ENCODE data around the gene FAM72B. TPM values are rescaled to one million over a fixed set of nuclear protein-coding genes. Genes with fewer than 3 reads are reported as not detected.
"Not testable (repeated sequence)": the region's sequence is repeated elsewhere in the genome, so short reads cannot be mapped to it uniquely, and the experiment has no call there.

Gene FAM72B
- total RNA-seq, 3 donors from 2014 or later, result 0.73 to 1.9 TPM; not detected in 1

- DNase-seq (ENCODE audit: low spot score in 2 of 2); H3K4me3 ChIP-seq; H3K27ac ChIP-seq; H3K27me3 ChIP-seq; H3K9me3 ChIP-seq; H3K4me1 ChIP-seq; intact Hi-C loops (cut with DNase I; ENCODE audit: low total_unique reads); H3K36me3 ChIP-seq: not testable (repeated sequence)
These were observed 26.6 kb upstream of the FAM72B start for GRCh38 chr1:121210778-121211177.

DNA sequence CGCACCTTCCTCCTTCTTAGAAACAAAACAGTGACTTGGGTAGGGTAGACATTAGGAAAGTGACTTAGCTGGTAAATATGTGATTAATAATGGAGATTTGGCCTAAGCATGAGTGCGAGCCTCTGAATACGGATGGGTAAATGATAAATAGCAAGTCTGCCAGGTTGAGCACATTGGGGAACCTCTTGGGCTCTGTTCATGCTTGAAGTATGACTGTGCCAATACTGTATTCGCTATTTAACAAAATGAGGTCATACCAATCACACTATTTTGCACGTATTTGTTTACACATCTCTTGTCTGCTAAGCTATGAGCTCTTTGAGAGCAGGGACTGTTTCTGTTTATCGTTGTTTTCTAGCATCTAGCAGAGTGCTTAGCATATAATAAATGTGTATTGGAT lies 24.2 kb upstream of the FAM72B start:
- DNase-seq (ENCODE audit: low spot score in 2 of 2); H3K9me3 ChIP-seq; H3K4me1 ChIP-seq; H3K36me3 ChIP-seq; H3K27me3 ChIP-seq; H3K4me3 ChIP-seq; intact Hi-C loops (cut with DNase I; ENCODE audit: low total_unique reads); H3K27ac ChIP-seq: not testable (repeated sequence)

DNA sequence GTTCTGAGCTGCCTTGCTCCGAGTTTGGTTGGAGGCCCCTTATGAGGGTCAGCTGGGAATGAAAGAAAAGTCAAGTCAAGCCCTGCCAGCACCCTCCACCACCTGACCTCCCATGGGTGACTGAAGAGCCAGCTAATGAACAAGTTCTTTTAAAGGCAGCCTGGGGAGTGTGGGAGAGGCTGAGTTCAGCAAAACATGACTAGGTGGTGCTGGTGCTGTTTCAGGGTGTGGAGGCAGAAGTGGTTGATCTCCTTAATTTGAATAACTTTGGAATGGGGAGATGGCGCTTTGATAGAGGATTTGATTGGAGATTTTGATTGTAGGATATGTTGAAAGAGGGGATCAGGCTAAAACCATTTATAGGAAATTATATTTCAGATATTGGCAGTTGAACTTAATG lies 23.2 kb upstream of the FAM72B start:
- H3K4me3 ChIP-seq; H3K27ac ChIP-seq; DNase-seq (ENCODE audit: low spot score in 2 of 2); H3K9me3 ChIP-seq; H3K36me3 ChIP-seq; H3K4me1 ChIP-seq; H3K27me3 ChIP-seq; intact Hi-C loops (cut with DNase I; ENCODE audit: low total_unique reads): not testable (repeated sequence)

- DNase-seq (ENCODE audit: low spot score in 2 of 2); H3K27ac ChIP-seq; H3K27me3 ChIP-seq; H3K36me3 ChIP-seq; H3K4me1 ChIP-seq; H3K4me3 ChIP-seq; intact Hi-C loops (cut with DNase I; ENCODE audit: low total_unique reads); H3K9me3 ChIP-seq: not testable (repeated sequence)
These were observed 21.9 kb upstream of the FAM72B start for GRCh38 chr1:121205786-121206711.

- H3K27me3 ChIP-seq; H3K4me3 ChIP-seq; H3K36me3 ChIP-seq; intact Hi-C loops (cut with DNase I; ENCODE audit: low total_unique reads); H3K9me3 ChIP-seq; DNase-seq (ENCODE audit: low spot score in 2 of 2); H3K27ac ChIP-seq; H3K4me1 ChIP-seq: not testable (repeated sequence)
These were observed 18.8 kb upstream of the FAM72B start for GRCh38 chr1:121202986-121203385.

- intact Hi-C loops (cut with DNase I; ENCODE audit: low total_unique reads), result not testable (repeated sequence)
These were observed 17.1 kb upstream of the FAM72B start for GRCh38 chr1:121200985-121201981.

DNA sequence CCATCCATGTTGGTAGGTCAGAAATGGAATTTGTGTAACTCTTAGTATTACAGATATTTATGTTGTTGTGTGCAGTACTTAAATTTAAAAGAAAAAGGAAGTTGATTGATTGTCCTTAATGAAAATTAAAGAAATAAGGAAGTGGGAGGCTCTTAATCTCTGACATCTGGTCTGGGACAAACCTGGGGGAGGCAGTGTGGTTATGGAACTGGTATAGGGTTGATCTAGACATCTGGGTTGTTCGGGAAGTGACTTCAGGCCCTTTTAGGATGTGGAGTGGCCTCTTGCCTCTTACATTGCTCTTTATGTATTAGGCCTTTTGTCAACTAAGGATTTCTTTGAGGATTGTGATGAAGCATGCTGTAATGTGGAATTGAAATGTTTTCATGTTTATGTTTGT lies 16.1 kb upstream of the FAM72B start:
- H3K27me3 ChIP-seq; H3K9me3 ChIP-seq; H3K4me1 ChIP-seq; H3K27ac ChIP-seq; H3K36me3 ChIP-seq; DNase-seq (ENCODE audit: low spot score in 2 of 2); H3K4me3 ChIP-seq; intact Hi-C loops (cut with DNase I; ENCODE audit: low total_unique reads): not testable (repeated sequence)

More at GRCh38 chr1:121200985-121201981, 17.1 kb upstream of the FAM72B start:
- not testable (repeated sequence) for H3K4me1 ChIP-seq; H3K36me3 ChIP-seq; H3K4me3 ChIP-seq; H3K9me3 ChIP-seq; H3K27me3 ChIP-seq; DNase-seq (ENCODE audit: low spot score in 2 of 2); H3K27ac ChIP-seq

- H3K9me3 ChIP-seq; DNase-seq (ENCODE audit: low spot score in 2 of 2); H3K36me3 ChIP-seq; H3K27ac ChIP-seq; H3K27me3 ChIP-seq; intact Hi-C loops (cut with DNase I; ENCODE audit: low total_unique reads); H3K4me1 ChIP-seq; H3K4me3 ChIP-seq: not testable (repeated sequence)
These were observed 15.6 kb upstream of the FAM72B start for GRCh38 chr1:121199763-121200162.

- H3K4me1 ChIP-seq; H3K9me3 ChIP-seq; H3K27me3 ChIP-seq; H3K4me3 ChIP-seq; H3K27ac ChIP-seq; DNase-seq (ENCODE audit: low spot score in 2 of 2); intact Hi-C loops (cut with DNase I; ENCODE audit: low total_unique reads); H3K36me3 ChIP-seq: not testable (repeated sequence)
These were observed 13.1 kb upstream of the FAM72B start for GRCh38 chr1:121197095-121197882.

DNA sequence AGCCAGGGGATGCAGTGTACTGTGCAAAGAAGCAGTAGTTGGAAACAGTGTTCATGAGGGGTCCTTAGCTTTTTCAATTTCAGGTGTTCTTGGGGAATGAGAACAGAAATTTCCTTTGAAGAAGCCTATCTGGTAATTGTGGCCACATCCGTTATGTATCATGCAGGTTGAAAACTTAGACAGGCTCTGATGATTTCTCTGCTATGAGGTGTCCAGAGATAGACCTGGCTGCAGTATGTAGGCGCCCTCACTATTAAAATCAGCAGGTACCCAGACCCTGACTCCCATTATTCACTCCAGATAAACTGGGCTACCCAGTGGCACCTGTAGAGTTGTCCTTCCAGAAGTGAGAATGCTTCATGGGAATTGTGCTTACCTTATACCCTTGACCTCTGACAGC lies 8.4 kb upstream of the FAM72B start:
- H3K4me1 ChIP-seq; H3K27ac ChIP-seq; intact Hi-C loops (cut with DNase I; ENCODE audit: low total_unique reads): not testable (repeated sequence)

GRCh38 chr1:121187914-121188313 lies 3.8 kb upstream of the FAM72B start:
- H3K27me3 ChIP-seq; intact Hi-C loops (cut with DNase I; ENCODE audit: low total_unique reads); H3K9me3 ChIP-seq; DNase-seq (ENCODE audit: low spot score in 2 of 2); H3K36me3 ChIP-seq; H3K27ac ChIP-seq; H3K4me1 ChIP-seq: not testable (repeated sequence)
- peak overlapping the region in 2 of 3 donors; percentile 13 to 19 for H3K4me3 ChIP-seq

More for the DNA sequence above, 8.4 kb upstream of the FAM72B start:
- not testable (repeated sequence) for H3K4me3 ChIP-seq; H3K36me3 ChIP-seq; H3K9me3 ChIP-seq; H3K27me3 ChIP-seq; DNase-seq (ENCODE audit: low spot score in 2 of 2)

DNA sequence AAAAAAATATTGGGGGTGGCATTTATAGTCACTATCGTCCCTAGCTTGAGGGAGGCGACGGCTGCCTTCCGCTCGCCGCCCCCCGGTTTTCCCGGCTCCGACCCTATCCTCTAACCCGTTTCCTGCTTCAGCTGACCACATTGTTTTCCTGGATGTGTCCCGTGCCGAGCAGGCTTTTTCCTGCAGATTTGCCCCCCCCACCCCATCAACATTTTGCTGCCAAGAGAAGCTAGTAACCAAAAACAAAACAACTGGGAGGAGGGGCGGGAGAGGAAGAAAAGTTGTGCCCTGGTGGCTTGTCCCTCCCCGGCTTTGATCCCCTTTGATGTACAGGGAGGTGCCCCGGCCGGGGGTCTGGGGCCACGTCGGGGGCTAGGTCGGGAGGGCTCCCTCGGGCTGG lies 2.1 kb upstream of the FAM72B start:
- H3K4me1 ChIP-seq; H3K9me3 ChIP-seq; intact Hi-C loops (cut with DNase I; ENCODE audit: low total_unique reads); H3K27me3 ChIP-seq; H3K36me3 ChIP-seq; DNase-seq (ENCODE audit: low spot score in 2 of 2): not testable (repeated sequence)
- H3K27ac ChIP-seq, result peak overlapping the region in 1 of 2 donors; percentile 43
- H3K4me3 ChIP-seq, result peak overlapping the region; percentile 26 to 60 (median 32)
